Measurements from ENCODE around the gene ZNF532.

- no peak for TF ChIP-seq CTCF (IDR thresholded peaks at IDR 0.05; ENCODE audit: extremely low read depth in 1 of 2, insufficient read depth in 1 of 2, low read depth in 1 of 2, low read length in 2 of 2)
- no peak for TF ChIP-seq MAX (IDR thresholded peaks at IDR 0.05; ENCODE audit: insufficient read depth, insufficient read length)
- no peak for TF ChIP-seq EZH2 (IDR thresholded peaks at IDR 0.05; ENCODE audit: borderline replicate concordance, low read depth, low read length, severe bottlenecking)
- no peak for TF ChIP-seq POLR2A (IDR thresholded peaks at IDR 0.05; ENCODE audit: low read depth, low read length)
Measured at GRCh38 chr18:58934933-58935577, 70.4 kb downstream of the ZNF532 start.
